IMR-90 (cell line): ENCODE data around the gene NPHP4. TPM values are rescaled to one million over a fixed set of nuclear protein-coding genes. Genes with fewer than 3 reads are reported as not detected.

Source experiments
- ATAC-seq: fragments of 200-7000 bp; cut with Tn5 transposase; 2 replicates; pipeline ENCODE4 v1.9.1; 2020; ENCODE audit warnings: low read depth, mild to moderate bottlenecking, moderate library complexity
- BruUV-seq: library from RNA; stranded (reverse); fragments of 400-500 nt; replicated peaks from 2 replicates; lab custom pipeline; 2021; lab: Mats Ljungman, UMichigan
- CTCF ChIA-PET: fragments of 300-600 bp; formaldehyde crosslinking; extraction: SDS; loops from one replicate; lab custom pipeline; 2021; ENCODE audit warnings: antibody characterized with exemption; lab: Yijun Ruan, JAX
- POLR2A ChIA-PET: fragments of 300-600 bp; sonication (Branson Sonifier 250); formaldehyde crosslinking; loops from one replicate; lab custom pipeline; 2022; ENCODE audit warnings: antibody characterized with exemption; ENCODE audit not compliant: unreplicated experiment; lab: Charles Lee
- DNase-seq: peaks from one replicate; pipeline ENCODE4 v3.0.0; 2013
- H2AFZ ChIP-seq: replicated peaks from 2 replicates; pipeline ENCODE3; 2013; ENCODE audit warnings: low read length, mild to moderate bottlenecking; ENCODE audit not compliant: poor library complexity
- H2AK5ac ChIP-seq: 2 replicates; pipeline ENCODE4 v1.6.1; 2013; ENCODE audit warnings: low read depth, low read length, inconsistent platforms
- H2AK9ac ChIP-seq: replicated peaks from 2 replicates; pipeline ENCODE3; 2013; ENCODE audit warnings: mild to moderate bottlenecking, low read depth, low read length, moderate library complexity; ENCODE audit not compliant: poor library complexity
- H2BK120ac ChIP-seq: 2 replicates; pipeline ENCODE4 v1.6.1; 2013; ENCODE audit warnings: low read depth, low read length, inconsistent platforms
- H2BK15ac ChIP-seq: 3 replicates; pipeline ENCODE4 v1.6.1; 2013; ENCODE audit warnings: low read depth, low read length, inconsistent platforms
- H2BK20ac ChIP-seq: 2 replicates; pipeline ENCODE4 v1.6.1; 2013; ENCODE audit warnings: low read depth, mild to moderate bottlenecking, inconsistent platforms, low read length, moderate library complexity
- H2BK5ac ChIP-seq: 2 replicates; pipeline ENCODE4 v1.6.1; 2013; ENCODE audit warnings: mild to moderate bottlenecking, low read depth, low read length, inconsistent platforms; ENCODE audit not compliant: poor library complexity, severe bottlenecking
- H3K14ac ChIP-seq: replicated peaks from 2 replicates; pipeline ENCODE4 v1.6.1; 2013; ENCODE audit warnings: low read depth, low read length, inconsistent platforms
- H3K18ac ChIP-seq: 2 replicates; pipeline ENCODE4 v1.6.1; 2013; ENCODE audit warnings: low read depth, low read length, control low read depth
- H3K23ac ChIP-seq: 2 replicates; pipeline ENCODE4 v1.6.1; 2013; ENCODE audit warnings: low read depth, low read length, inconsistent platforms
- H3K27ac ChIP-seq: 2 replicates; pipeline ENCODE4 v1.5.1; 2013; ENCODE audit warnings: mild to moderate bottlenecking, control low read depth, low read length; ENCODE audit not compliant: insufficient read depth
- H3K27me3 ChIP-seq: 2 replicates; pipeline ENCODE4 v1.6.1; 2013; ENCODE audit warnings: low read length; ENCODE audit not compliant: control insufficient read depth, insufficient read depth
- H3K36me3 ChIP-seq: 2 replicates; pipeline ENCODE4 v1.6.1; 2013; ENCODE audit warnings: low read length, mixed read lengths; ENCODE audit not compliant: control insufficient read depth, insufficient read depth
- H3K4ac ChIP-seq: 2 replicates; pipeline ENCODE4 v1.6.1; 2013; ENCODE audit warnings: low read depth, low read length, inconsistent platforms
- H3K4me1 ChIP-seq: 2 replicates; pipeline ENCODE4 v1.6.1; 2013; ENCODE audit warnings: low read length, mixed read lengths; ENCODE audit not compliant: control insufficient read depth, insufficient read depth
- H3K4me2 ChIP-seq: 2 replicates; pipeline ENCODE4 v1.6.1; 2013; ENCODE audit warnings: low read depth, mild to moderate bottlenecking, control low read depth, low read length, moderate library complexity
- H3K4me3 ChIP-seq: 2 replicates; pipeline ENCODE4 v1.5.1; 2013; ENCODE audit warnings: low read depth, mild to moderate bottlenecking, control low read depth, low read length, moderate library complexity; ENCODE audit not compliant: insufficient read depth
- H3K56ac ChIP-seq: 2 replicates; pipeline ENCODE4 v1.6.1; 2013; ENCODE audit warnings: low read length, inconsistent platforms; ENCODE audit not compliant: insufficient read depth; ENCODE audit errors: extremely low read depth
- H3K79me1 ChIP-seq, 2 experiments: 2 replicates each; pipeline ENCODE4 v1.6.1; 2013; ENCODE audit warnings: low read length in 2 of 2, inconsistent platforms in 1 of 2, low read depth in 1 of 2
- H3K9ac ChIP-seq: 2 replicates; pipeline ENCODE4 v1.6.1; 2013; ENCODE audit warnings: low read depth, low read length, control low read depth
- H3K9me1 ChIP-seq: 2 replicates; pipeline ENCODE4 v1.6.1; 2013; ENCODE audit warnings: low read length, inconsistent platforms; ENCODE audit not compliant: insufficient read depth
- H3K9me3 ChIP-seq: 2 replicates; pipeline ENCODE4 v1.6.1; 2013; ENCODE audit warnings: low read length; ENCODE audit not compliant: control insufficient read depth, insufficient read depth
- H4K20me1 ChIP-seq: 2 replicates; pipeline ENCODE4 v1.6.1; 2013; ENCODE audit warnings: low read length, inconsistent platforms; ENCODE audit not compliant: insufficient read depth
- H4K5ac ChIP-seq: 2 replicates; pipeline ENCODE4 v1.6.1; 2013; ENCODE audit warnings: mild to moderate bottlenecking, low read depth, low read length, control low read depth
- H4K8ac ChIP-seq, 2 experiments: 2 replicates each; pipeline ENCODE4 v1.6.1; 2013; ENCODE audit warnings: low read depth in 2 of 2, low read length in 2 of 2, control low read depth in 1 of 2, inconsistent platforms in 1 of 2
- H4K91ac ChIP-seq: 2 replicates; pipeline ENCODE4 v1.6.1; 2013; ENCODE audit warnings: low read depth, low read length, inconsistent platforms; ENCODE audit not compliant: insufficient read depth
- BHLHE40 ChIP-seq: fragments of 150-350 bp; IDR thresholded peaks from 2 replicates; pipeline ENCODE4 v1.6.1; 2016; ENCODE audit warnings: mild to moderate bottlenecking, low read depth, low read length
- CEBPB ChIP-seq: IDR thresholded peaks from 2 replicates; pipeline ENCODE4 v1.6.1; 2012; ENCODE audit warnings: low read depth, low read length, improper control_type of control experiment
- CHD1 ChIP-seq: IDR thresholded peaks from 2 replicates; pipeline ENCODE4 v1.6.1; 2012; ENCODE audit warnings: low read depth, low read length, improper control_type of control experiment
- FOS ChIP-seq: fragments of 150-350 bp; IDR thresholded peaks from 2 replicates; pipeline ENCODE4 v1.6.1; 2016; ENCODE audit warnings: low read depth, low read length
- MAFK ChIP-seq: IDR thresholded peaks from 2 replicates; pipeline ENCODE4 v1.6.1; 2012; ENCODE audit warnings: low read depth, low read length, improper control_type of control experiment
- MAZ ChIP-seq: IDR thresholded peaks from 2 replicates; pipeline ENCODE4 v1.6.1; 2012; ENCODE audit warnings: low read depth, mild to moderate bottlenecking, low read length, improper control_type of control experiment, moderate library complexity, borderline replicate concordance
- MXI1 ChIP-seq: IDR thresholded peaks from 2 replicates; pipeline ENCODE4 v1.6.1; 2012; ENCODE audit warnings: low read depth, mild to moderate bottlenecking, low read length, moderate library complexity, borderline replicate concordance
- NFE2L2 ChIP-seq: fragments of 150-350 bp; IDR thresholded peaks from 2 replicates; pipeline ENCODE4 v1.6.1; 2016; ENCODE audit warnings: low read depth, mild to moderate bottlenecking, low read length
- POLR2A ChIP-seq: IDR thresholded peaks from 2 replicates; pipeline ENCODE4 v1.6.1; 2012; ENCODE audit warnings: mild to moderate bottlenecking, low read depth, low read length
- RAD21 ChIP-seq: IDR thresholded peaks from 2 replicates; pipeline ENCODE4 v1.6.1; 2012; ENCODE audit warnings: low read length, improper control_type of control experiment
- RCOR1 ChIP-seq: IDR thresholded peaks from 2 replicates; pipeline ENCODE4 v1.6.1; 2012; ENCODE audit warnings: mild to moderate bottlenecking, low read length, improper control_type of control experiment; ENCODE audit not compliant: insufficient replicate concordance
- RFX5 ChIP-seq: IDR thresholded peaks from 2 replicates; pipeline ENCODE4 v1.8.0; 2012; ENCODE audit warnings: low read depth, mild to moderate bottlenecking, low read length, moderate library complexity
- SMC3 ChIP-seq: fragments of 150-350 bp; IDR thresholded peaks from 2 replicates; pipeline ENCODE4 v1.6.1; 2016; ENCODE audit warnings: low read depth, mild to moderate bottlenecking, antibody characterized with exemption, low read length, moderate library complexity
- WGBS, 2 experiments: methylation state at CpG; one replicate each; pipeline versions ENCODE4 v1.1.5 to v1.1.7; 2013; ENCODE audit warnings: missing lambda C conversion rate in 2 of 2; ENCODE audit not compliant: insufficient read length in 1 of 2; ENCODE audit errors: extremely low coverage in 2 of 2; 5-methylcytosine and 5-hydroxymethylcytosine counted together
- dilution Hi-C: fragments of 300-500 bp; cut with HindIII; formaldehyde crosslinking; loops from one replicate; pipeline ENCODE4 v1.14.3; 2018; ENCODE audit warnings: low sequenced_read_pairs; ENCODE audit not compliant: unreplicated experiment
- in situ Hi-C: fragments of 300-500 bp; cut with MboI; formaldehyde crosslinking; loops from 3 replicates; pipeline ENCODE4 v1.14.3; 2019; ENCODE audit warnings: low sequenced_read_pairs, inconsistent platforms, mixed read lengths
- intact Hi-C: fragments of 100-400 bp; cut with micrococcal nuclease; formaldehyde crosslinking; loops from 2 replicates; pipeline ENCODE4 v1.10.0; 2022
- polyA plus RNA-seq, 3 experiments: library from polyadenylated mRNA; depleted of rRNA; stranded (reverse); fragments of >200 nt; gene quantifications; 2 replicates each; pipeline ENCODE4 v1.2.3, GENCODE V29; 2012; ENCODE audit warnings: low replicate concordance in 1 of 3
- total RNA-seq: library from RNA; depleted of rRNA; stranded (reverse); fragments of >200 nt; gene quantifications from 2 replicates; pipeline ENCODE4 v1.2.3, GENCODE V29; 2012
- TF ChIP-seq, protein P1 (sequence below): conservative IDR thresholded peaks from 2 replicates; pipeline ENCODE4 v1.5.1; 2012; ENCODE audit warnings: mild to moderate bottlenecking, low read depth, low read length, improper control_type of control experiment
- TF ChIP-seq, protein P2 (sequence below): fragments of 150-350 bp; IDR thresholded peaks from 2 replicates; pipeline ENCODE4 v1.6.1; 2017; ENCODE audit warnings: mild to moderate bottlenecking, antibody characterized with exemption, low read length, low read depth
- TF ChIP-seq, protein P3 (sequence below): fragments of 150-350 bp; IDR thresholded peaks from 2 replicates; pipeline ENCODE4 v1.6.1; 2016; ENCODE audit warnings: low read depth, mild to moderate bottlenecking, low read length, moderate library complexity, borderline replicate concordance

NPHP4 gene
- total and polyA plus RNA-seq, 2 of the 4 experiments (the other 2 are of a cell fraction), result 2.0 to 5.5 TPM

- no peak overlapping the region for H2AK9ac ChIP-seq
Observed at GRCh38 chr1:5910666-5911065, 81.6 kb downstream of the NPHP4 start.

More at GRCh38 chr1:5910666-5911065, 81.6 kb downstream of the NPHP4 start:
- Histone ChIP-seq H3K4me1 (peaks cover 3% of the 10 kb centered on the region), H3K23ac (no peak overlapping the region), H3K36me3 (no peaks in the 10 kb centered on the region), H4K91ac (no peak overlapping the region), H3K14ac (no peak overlapping the region), H3K27me3 (no peaks in the 10 kb centered on the region), H3K9me3 (no peaks in the 10 kb centered on the region), H3K4ac (no peak overlapping the region), H2BK5ac (no peak overlapping the region), H2BK120ac (no peak overlapping the region), H2AK5ac (no peak overlapping the region), H3K9ac (no peak overlapping the region), H3K18ac (no peak overlapping the region), H3K9me1 (no peaks in the 10 kb centered on the region), H4K20me1 (no peaks in the 10 kb centered on the region), H4K5ac (no peak overlapping the region), H3K79me1 (no peaks in the 10 kb centered on the region), H2BK15ac (no peak overlapping the region), H4K8ac (no peak overlapping the region), H3K56ac (no peak overlapping the region), H3K4me2 (no peak overlapping the region), H2BK20ac (no peak overlapping the region), H3K4me3 (no peak overlapping the region), H2AFZ (no peak overlapping the region), H3K27ac (no peak overlapping the region)
- ChIA-PET POLR2A (no interaction called here), CTCF (interaction anchor here (0.7 to 0.9 kb wide), 3 partner anchors 9 to 396 kb away, joined by 3 read pairs; no protein-coding TSS in a partner anchor)
- ATAC-seq, result no peak
- no peak for DNase-seq
- TF ChIP-seq MXI1 (no peak), RAD21 (no peak), RFX5 (no peak), RCOR1 (no peak), MAZ (no peak), CEBPB (no peak), NFE2L2 (no peak), SMC3 (no peak), CHD1 (no peak), BHLHE40 (no peak), POLR2A (no peak), FOS (no peak), MAFK (no peak)
- TF ChIP-seq, protein P1, sequence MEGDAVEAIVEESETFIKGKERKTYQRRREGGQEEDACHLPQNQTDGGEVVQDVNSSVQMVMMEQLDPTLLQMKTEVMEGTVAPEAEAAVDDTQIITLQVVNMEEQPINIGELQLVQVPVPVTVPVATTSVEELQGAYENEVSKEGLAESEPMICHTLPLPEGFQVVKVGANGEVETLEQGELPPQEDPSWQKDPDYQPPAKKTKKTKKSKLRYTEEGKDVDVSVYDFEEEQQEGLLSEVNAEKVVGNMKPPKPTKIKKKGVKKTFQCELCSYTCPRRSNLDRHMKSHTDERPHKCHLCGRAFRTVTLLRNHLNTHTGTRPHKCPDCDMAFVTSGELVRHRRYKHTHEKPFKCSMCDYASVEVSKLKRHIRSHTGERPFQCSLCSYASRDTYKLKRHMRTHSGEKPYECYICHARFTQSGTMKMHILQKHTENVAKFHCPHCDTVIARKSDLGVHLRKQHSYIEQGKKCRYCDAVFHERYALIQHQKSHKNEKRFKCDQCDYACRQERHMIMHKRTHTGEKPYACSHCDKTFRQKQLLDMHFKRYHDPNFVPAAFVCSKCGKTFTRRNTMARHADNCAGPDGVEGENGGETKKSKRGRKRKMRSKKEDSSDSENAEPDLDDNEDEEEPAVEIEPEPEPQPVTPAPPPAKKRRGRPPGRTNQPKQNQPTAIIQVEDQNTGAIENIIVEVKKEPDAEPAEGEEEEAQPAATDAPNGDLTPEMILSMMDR, result no peak
- TF ChIP-seq, protein P2, sequence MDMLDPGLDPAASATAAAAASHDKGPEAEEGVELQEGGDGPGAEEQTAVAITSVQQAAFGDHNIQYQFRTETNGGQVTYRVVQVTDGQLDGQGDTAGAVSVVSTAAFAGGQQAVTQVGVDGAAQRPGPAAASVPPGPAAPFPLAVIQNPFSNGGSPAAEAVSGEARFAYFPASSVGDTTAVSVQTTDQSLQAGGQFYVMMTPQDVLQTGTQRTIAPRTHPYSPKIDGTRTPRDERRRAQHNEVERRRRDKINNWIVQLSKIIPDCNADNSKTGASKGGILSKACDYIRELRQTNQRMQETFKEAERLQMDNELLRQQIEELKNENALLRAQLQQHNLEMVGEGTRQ, result no peak
- TF ChIP-seq, protein P3, sequence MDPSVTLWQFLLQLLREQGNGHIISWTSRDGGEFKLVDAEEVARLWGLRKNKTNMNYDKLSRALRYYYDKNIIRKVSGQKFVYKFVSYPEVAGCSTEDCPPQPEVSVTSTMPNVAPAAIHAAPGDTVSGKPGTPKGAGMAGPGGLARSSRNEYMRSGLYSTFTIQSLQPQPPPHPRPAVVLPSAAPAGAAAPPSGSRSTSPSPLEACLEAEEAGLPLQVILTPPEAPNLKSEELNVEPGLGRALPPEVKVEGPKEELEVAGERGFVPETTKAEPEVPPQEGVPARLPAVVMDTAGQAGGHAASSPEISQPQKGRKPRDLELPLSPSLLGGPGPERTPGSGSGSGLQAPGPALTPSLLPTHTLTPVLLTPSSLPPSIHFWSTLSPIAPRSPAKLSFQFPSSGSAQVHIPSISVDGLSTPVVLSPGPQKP, result no peak
- WGBS, 2 experiments, result no CpG with 5 or more reads among the region's 11 CpGs
- in situ Hi-C loops (loop anchor here (25.0 kb wide), 1 partner anchor 1998 kb away; the partner anchor contains the start of gene C1orf174), intact Hi-C loops (no loop called here), dilution Hi-C loops (no loop called here)
- BruUV-seq, result no TSS peak
